Vagina (tissue), 2 donors: Measurements from ENCODE around the gene KLHL2.

Experiments
- CTCF ChIP-seq, 3 experiments: fragments of 450-650 bp in 2 of 3; fragments of 200-600 bp in 1 of 3; sonication (generic) in 1 of 3; IDR thresholded peaks; one replicate each; pipeline ENCODE4 v1.5.1; 2017 to 2019; ENCODE audit warnings: antibody characterized with exemption in 3 of 3, mild to moderate bottlenecking in 2 of 3, moderate library complexity in 2 of 3
- POLR2AphosphoS5 ChIP-seq, 2 donors: sonication (generic); formaldehyde crosslinking; IDR thresholded peaks; one replicate each; pipeline ENCODE4 v1.9.0; 2017; ENCODE audit warnings: antibody characterized with exemption in 2 of 2, mild to moderate bottlenecking in 2 of 2, low read depth in 1 of 2; ENCODE audit not compliant: insufficient read depth in 1 of 2

- no peak for TF ChIP-seq CTCF (IDR thresholded peaks at IDR 0.05)
- no peak for TF ChIP-seq POLR2AphosphoS5 (IDR thresholded peaks at IDR 0.05; ENCODE audit: insufficient read depth in 1 of 2, low read depth in 1 of 2)
Measured at GRCh38 chr4:165351359-165352130, 144.2 kb downstream of the KLHL2 start.
